Islet of Langerhans (tissue), 1 donor: ENCODE results near the gene MAPK1IP1L.
"Not testable (repeated sequence)": the region's sequence is repeated elsewhere in the genome, so short reads cannot be mapped to it uniquely, and the experiment has no call there.

Experiments
- FAIRE-seq: peaks from one replicate; lab custom pipeline; 2011; peaks lifted over from hg19 to GRCh38; lab: Jason Lieb, UNC

Gene MAPK1IP1L

GRCh38 chr14:55051423-55052268, at the start of gene MAPK1IP1L:
Gene MAPK1IP1L, plus strand, starts transcription at chr14:55051647. Its CDS starts 10,037 bp downstream, at chr14:55061684.
- no peak for FAIRE-seq

DNA sequence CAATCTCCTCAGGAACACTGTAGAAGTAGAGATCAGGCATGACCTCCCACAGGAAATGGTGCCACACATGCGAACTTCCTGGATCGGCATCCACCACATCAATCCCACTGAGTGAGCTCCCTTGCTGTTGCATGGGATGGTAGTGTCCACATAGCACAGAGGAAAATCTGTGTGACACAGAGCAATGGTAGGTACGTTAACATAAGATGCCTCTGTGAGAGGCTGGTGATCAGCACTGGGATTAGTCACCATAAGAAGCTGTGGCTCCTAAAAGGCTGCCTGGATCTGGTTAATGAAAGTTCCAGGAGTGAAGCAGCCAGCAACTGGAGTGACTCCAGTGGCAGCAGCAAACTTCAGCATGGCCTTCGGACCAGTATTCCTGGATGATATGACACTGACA, 46.4 kb upstream of the MAPK1IP1L start:
- no peak for FAIRE-seq

GRCh38 chr14:55015006-55015405, 36.4 kb upstream of the MAPK1IP1L start:
- FAIRE-seq, result no peak

DNA sequence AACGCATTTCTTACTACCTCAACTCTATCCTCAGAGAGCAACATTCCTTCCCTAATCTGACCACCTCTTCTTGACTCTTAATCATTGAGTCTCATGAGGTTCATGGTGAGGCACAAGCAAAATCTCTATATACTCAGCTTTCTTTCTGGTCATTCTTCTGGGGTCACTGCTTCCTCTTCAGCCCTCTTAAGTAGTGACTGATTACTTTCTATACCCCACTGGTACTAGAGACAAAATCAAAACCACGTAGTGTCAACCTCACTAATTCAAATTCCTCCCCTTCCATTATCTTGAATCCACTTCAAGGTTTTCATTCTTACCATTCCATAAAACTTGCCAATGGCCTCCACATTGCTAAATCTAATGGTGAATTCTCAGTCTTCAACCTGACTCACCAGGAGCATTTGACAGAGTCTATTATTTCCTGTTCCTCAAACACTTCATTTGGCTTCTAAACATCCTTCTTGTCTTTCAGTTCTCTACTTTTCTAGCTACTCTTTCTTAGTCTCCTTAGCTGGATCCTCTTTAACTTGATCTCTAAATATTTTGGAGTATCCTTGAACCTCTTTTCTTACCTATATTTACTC, 31.4 kb upstream of the MAPK1IP1L start:
- FAIRE-seq, result no peak

DNA sequence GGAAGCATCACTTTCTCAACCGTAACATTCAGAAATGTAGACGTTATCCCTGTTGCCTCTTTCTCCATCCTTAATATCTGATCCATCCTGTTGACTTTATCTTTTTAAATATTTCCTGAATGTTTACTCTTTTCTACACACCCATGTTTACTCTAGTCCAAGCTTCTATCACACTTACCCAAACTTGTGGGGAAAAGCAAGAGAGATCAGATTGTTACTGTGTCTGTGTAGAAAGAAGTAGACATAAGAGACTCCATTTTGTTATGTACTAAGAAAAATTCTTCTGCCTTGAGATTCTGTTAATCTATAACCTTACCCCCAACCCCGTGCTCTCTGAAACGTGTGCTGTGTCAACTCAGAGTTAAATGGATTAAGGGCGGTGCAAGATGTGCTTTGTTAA, 27.1 kb upstream of the MAPK1IP1L start:
- not testable (repeated sequence) for FAIRE-seq

DNA sequence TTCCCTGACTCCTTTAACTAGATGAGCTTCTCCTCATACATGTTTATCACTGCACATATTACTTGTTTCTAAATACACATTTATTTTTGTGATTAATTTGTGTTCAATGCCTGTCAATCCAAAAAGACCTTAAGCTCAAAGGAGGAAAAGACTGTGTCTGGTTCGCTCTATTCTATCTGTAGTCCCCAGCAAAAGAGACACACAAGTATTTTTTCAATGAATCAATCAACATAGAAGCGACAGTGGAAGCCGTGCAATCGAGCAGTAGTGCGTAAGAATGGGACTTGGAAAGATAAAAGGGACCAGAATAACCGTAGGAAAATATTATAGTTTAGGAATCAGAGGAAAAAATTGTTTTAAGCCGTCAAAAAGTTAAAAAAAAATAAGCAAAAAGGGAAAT, 25.5 kb upstream of the MAPK1IP1L start:
- FAIRE-seq, result no peak

- FAIRE-seq, result no peak
Measured at GRCh38 chr14:55026441-55026792, 25.0 kb upstream of the MAPK1IP1L start.

DNA sequence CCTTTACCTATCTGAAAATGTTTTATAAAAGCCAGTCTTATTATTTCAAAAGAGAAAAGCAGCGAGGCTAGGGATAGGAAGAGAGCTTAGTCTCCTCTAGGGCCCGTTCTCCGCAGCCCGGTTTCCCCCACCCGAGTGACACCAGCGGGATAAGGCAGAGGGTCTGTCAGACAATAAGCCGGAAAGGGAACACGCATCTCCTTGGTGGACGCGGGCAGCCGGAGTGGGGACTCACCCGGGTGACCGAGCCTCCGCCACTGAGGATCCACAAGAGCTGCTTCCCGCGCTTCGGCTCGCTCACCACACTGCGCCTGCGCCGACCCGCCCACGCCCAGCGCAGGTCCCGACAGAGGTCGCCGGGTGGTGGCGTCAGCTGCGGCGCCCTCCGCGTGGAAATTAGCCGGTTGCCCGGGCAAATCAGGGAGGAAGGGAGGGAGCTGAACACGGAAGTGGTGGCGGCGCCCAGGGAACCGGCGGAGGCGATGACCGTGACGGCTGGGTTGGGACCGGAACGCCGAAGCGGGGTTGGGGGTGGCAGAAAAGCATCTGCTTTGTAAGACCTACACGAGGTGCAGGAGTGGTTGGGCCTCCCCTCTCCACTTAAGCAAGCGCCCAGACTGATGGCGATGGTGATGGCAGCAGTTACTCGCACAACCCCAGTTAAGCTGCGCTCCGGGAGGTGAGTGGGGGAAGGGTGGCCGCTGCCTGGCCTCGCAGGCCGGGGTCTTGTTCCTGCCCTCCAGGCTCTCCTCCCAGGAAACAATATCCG, 24.5 kb upstream of the MAPK1IP1L start, which contains the start of the genes SOCS4 and WDHD1:
TSS of gene SOCS4 (plus strand) at position 444 of the 769 bp plus-strand sequence. CDS start 15,806 bp downstream, outside the sequence.
TSS of gene WDHD1 (minus strand) at position 307 of the 769 bp plus-strand sequence. CDS start 312 bp downstream, outside the sequence.
- peak; percentile 9 for FAIRE-seq

DNA sequence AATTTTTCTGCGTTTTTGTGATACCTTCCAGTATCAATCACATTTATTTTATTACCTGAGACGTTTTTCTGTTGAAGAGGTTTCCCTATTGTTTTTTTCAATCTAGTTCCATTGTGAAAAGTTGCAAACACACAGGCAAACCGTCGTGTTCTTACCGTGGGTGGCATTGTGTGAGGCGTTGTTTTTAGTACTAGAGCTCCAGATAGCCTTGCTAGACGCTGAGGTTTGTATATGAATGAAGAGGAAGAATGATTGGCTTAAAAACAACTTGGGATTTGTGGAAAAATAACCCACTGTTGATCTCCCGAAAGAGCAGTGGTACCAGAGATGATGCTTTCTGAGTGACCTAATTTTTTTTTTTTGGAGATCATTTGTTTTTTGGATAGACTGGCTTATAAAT, 23.4 kb upstream of the MAPK1IP1L start:
- no peak for FAIRE-seq

GRCh38 chr14:55028476-55028875, 23.0 kb upstream of the MAPK1IP1L start:
- FAIRE-seq, result no peak

DNA sequence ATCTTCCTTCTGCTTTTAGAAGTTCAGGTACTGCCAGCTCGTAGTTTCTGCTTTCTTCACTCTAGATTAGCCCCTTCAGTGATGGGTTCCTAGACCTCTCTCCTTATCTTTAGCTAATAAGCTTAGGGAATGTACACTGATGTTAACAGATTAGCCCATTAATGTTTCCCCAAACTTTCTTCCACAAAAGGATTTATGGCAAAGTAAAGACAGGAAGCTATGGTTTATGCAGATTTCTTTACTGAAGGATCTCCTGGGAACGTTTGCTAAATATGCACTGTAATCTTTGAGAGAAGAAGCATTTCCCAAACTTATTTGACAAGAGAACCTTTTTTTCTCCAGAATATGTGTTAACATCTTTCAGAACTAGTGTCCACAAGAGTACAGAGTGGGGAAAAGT, 20.3 kb upstream of the MAPK1IP1L start:
- no peak for FAIRE-seq

DNA sequence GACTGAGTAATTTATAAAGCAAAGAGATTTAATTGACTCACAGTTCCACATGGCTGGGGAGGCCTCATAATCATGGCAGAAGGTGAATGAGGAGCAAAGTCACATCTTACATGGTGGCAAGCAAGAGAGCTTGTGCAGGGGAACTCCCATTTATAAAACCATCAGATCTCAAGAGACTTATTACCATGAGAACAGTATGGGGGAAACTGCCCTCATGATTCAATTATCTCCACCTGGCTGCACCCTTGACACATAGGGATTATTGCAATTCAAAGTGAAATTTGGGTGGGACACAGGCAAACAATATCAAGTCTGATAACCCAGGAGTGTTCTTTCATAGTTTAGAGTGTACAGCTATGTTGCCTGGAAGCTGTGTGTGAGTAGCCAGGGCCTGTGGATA, 13.5 kb upstream of the MAPK1IP1L start:
- FAIRE-seq, result not testable (repeated sequence)

DNA sequence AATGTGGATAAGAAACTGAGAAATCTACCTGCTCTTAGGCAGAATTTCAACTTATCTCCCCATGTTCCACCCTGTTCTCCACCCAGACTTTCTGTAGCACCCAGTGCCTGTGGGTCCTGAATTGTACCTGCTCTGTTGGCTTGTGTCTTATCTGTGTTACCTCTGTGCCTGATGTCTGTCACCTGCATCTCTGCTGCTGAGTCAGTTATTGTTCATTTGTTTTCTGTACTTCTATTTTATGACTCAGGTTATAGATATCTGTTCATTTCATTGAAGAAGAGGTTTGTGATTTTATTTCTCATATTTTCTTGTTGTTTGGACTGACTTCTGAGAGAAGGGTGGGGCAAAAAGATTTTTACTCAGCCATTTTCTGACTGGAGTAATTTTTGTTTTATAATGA, 12.7 kb upstream of the MAPK1IP1L start:
- no peak for FAIRE-seq

DNA sequence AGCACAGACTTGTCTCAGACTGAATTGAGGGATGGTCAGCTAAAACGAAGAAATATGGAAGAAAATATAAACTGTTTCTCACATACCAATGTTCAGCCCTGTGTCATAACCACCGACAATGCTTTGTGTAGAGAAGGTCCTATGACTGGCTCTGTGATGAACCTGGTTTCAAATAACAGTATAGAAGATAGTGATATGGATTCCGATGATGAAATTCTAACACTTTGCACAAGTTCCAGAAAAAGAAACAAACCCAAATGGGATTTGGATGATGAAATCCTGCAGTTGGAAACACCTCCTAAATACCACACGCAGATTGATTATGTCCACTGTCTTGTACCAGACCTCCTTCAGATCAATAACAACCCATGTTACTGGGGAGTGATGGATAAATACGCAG, 7.9 kb upstream of the MAPK1IP1L start:
- FAIRE-seq, result no peak

DNA sequence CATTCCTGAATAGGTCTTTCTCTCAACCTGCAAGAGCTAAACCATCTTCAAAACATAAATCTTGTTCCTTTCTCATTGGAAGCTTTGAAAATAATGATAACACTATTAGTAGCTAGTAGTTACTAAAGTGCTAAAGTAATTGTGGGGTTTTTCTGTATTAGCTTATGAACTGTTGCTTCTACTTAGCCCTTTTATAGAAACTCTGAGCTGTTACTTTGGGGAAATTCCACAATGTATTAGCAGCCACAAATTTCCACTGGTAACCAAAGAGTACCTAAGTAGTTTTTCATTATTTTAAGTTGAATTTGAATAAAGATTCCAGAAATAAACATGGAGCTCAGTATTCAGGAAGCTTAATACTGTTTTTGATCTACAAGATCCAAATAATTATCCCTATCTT, 6.4 kb upstream of the MAPK1IP1L start:
- no peak for FAIRE-seq

GRCh38 chr14:55047301-55048053, 4.0 kb upstream of the MAPK1IP1L start:
- FAIRE-seq, result no peak

- no peak for FAIRE-seq
Measured at GRCh38 chr14:55048900-55049436, 2.5 kb upstream of the MAPK1IP1L start.

DNA sequence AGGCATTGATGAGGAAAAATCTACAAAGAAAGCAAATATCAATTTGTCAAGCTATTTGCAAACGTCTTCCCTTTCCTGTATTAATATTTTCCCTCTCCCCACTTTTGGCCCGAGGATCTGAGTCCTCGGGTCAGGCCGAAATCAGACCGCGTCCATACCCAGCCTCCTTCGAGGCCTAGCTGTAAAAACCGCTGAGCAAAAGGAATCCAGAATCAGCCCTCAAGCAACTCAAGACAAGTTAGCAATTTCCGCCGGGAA, 353 bp upstream of the MAPK1IP1L start:
- no peak for FAIRE-seq

DNA sequence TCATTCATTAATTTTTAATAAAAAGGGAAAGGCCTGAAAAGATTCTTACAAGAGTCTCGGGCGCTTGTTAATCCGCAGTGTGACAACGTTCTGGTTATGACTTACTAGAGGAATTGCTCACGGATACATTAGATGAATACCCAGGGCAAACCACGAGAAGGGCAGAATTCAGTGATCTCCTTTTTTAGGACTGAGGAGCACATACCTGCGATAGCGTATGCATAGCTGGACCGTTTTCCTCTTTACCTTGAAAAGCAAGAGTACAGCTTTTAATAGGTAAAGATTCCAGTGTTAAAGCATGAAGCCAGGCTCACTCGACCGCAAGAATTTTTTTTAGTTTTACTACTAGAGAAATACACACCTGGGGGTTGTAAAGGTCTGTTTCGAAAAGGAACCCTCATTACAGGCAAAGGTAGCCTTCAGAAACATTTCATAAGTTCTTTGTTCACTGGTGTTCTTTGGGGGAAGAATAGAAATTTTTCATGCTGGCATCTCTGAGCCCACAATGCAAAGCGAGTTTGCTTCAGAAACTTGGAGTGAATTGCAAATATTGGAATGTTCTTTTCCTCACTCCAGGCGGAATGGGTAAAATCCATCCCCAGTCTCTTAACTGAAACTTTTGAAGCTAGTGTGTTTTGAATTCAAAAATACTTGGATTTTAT, 953 bp downstream of the MAPK1IP1L start:
- FAIRE-seq, result no peak

GRCh38 chr14:55053018-55053417, 1.6 kb downstream of the MAPK1IP1L start:
- FAIRE-seq, result no peak

DNA sequence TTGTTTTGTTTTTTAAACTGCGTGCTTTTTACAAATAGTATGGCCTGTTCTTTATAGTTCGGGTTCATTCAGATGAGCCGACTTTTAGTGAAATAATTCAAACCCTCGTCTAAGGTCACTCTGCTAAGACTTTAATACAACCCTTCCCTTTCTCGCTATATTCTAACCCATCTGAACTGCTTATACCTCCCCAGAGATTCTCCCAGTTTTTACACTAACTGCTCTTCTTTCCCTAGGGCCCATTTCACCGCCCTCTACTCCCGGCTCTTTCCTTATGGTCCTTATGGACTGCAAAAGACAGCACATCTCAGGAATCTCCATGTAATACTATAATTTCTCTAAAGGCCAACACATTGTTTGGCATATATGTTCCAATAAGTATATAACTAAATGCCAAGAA, 2.1 kb downstream of the MAPK1IP1L start:
- FAIRE-seq, result no peak

GRCh38 chr14:55054098-55054497, 2.7 kb downstream of the MAPK1IP1L start:
- FAIRE-seq, result no peak
